ENCODE measurements around the gene S100A12.

The S100A12 gene

DNA sequence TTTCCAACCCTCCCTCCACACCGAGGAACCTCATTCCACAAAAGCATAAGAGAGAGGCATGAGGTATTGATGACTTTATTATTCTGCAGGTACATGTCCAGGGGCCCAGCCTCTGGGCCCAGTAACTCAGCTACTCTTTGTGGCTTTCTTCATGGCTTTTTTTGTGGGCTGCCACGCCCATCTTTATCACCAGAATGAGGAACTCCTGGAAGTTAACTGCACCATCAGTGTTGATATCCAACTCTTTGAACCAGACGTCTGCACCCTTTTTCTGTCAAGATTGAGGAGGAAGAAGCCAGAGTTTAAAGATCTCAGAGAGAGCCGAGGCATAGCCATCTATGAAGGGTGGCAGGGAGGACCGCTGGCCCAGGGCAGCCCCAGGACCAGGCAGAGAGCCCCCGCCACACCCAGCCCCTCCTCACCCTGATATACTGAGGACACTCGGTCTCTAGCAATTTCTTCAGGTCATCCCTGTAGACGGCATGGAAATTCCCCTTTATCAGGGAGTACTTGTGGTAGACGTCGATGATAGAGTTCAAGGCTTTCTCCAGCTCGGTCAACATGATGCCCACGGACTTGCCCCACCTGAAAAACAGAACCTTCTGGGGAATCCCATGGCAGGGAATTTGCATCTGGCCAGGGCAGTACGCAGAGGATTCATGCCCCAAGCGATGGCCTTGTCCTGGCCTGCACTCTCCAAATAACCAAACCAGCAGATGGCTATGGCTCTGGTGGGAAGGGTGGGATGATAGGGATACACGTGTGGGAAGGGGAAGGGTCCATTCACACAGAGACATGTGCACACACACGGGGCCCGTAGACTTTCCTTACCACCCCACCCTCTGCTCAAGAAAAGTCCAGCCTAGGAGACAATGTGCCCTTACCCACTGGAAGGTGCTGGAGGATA, 14.8 kb upstream of the S100A12 start:
- Mint-ChIP-seq H3K4me1 (peaks cover 10% of the 10 kb centered on the region), H3K9me3 (no peaks in the 10 kb centered on the region), H3K27ac (no peak overlapping the region), H3K4me3 (no peak overlapping the region), H3K36me3 (no peaks in the 10 kb centered on the region), H3K27me3 (peaks cover 46% of the 10 kb centered on the region)
- ATAC-seq = peak; percentile 17

DNA sequence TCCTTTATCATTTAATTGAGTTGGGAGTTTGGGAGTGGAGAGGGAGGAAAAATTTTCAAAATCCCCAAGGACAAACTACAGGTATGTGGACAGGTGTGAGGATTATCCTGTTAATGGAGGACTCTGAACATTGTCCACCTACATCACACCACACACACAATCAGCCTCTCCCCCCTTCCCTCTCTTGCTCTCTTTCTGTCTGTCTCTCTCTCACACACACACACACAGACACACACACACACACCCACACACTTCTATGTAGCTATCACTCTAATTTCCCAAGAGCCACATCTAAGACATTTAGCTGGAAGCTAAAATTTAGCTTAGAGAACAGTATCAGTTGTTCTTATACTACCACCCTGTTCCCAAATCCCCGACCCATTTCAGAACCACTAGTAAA, 14.0 kb upstream of the S100A12 start:
- H3K27me3 Mint-ChIP-seq = peaks cover 39% of the 10 kb centered on the region
- H3K4me3 Mint-ChIP-seq = no peak overlapping the region
- no peak for ATAC-seq
- no peaks in the 10 kb centered on the region for H3K9me3 Mint-ChIP-seq
- H3K4me1 Mint-ChIP-seq = peaks cover 10% of the 10 kb centered on the region
- no peak overlapping the region for H3K27ac Mint-ChIP-seq
- H3K36me3 Mint-ChIP-seq = no peaks in the 10 kb centered on the region

DNA sequence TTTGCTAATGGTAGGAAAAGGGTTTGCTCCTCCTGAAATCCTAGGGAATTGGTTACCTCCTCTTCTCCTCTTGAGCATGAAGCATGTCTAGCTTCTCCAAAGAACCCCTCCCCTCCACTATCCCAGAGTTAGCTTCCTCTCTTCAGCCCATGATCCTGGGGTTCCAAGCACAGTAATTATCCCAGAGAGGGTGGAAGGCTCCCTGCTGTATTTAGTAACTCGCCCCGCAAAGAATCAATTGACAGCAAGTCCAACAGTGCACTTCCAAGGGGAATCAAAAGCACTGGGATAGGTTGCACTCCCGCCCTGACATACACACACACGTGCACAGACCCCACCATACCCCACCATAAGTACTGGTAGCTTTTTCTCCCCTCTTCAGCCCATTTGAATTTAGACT, 12.4 kb upstream of the S100A12 start:
- no peaks in the 10 kb centered on the region for H3K36me3 Mint-ChIP-seq
- no peaks in the 10 kb centered on the region for H3K9me3 Mint-ChIP-seq
- H3K27me3 Mint-ChIP-seq = peaks cover 31% of the 10 kb centered on the region
- ATAC-seq = no peak
- peaks cover 10% of the 10 kb centered on the region for H3K4me1 Mint-ChIP-seq
- H3K27ac Mint-ChIP-seq = no peak overlapping the region
- no peak overlapping the region for H3K4me3 Mint-ChIP-seq

DNA sequence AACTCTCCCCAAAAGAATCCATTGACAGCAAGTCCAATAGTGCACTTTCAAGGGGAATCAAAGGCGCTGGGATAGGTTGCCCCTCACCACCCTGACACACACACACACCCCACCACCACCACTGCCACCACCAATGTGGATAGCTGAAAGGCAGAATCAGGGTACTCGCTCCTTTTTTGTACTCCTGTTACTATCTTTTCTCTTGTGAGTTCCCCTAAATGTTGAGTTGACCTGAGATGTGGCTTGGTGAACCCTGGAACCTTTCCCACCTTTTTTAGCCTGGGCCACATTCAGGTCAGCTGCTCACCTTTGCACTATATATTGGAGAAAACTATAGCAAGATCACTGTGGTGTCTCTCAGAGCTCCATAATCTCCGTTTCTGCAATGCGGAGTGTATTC, 11.6 kb upstream of the S100A12 start:
- no peak overlapping the region for H3K4me3 Mint-ChIP-seq
- no peak overlapping the region for H3K27ac Mint-ChIP-seq
- H3K36me3 Mint-ChIP-seq = no peaks in the 10 kb centered on the region
- peaks cover 10% of the 10 kb centered on the region for H3K4me1 Mint-ChIP-seq
- ATAC-seq = no peak
- peaks cover 37% of the 10 kb centered on the region for H3K27me3 Mint-ChIP-seq
- peaks cover 4% of the 10 kb centered on the region for H3K9me3 Mint-ChIP-seq

- H3K4me1 Mint-ChIP-seq = peaks cover 10% of the 10 kb centered on the region
- H3K27ac Mint-ChIP-seq = no peak overlapping the region
Observed at GRCh38 chr1:153386500-153386901, 11.1 kb upstream of the S100A12 start.

GRCh38 chr1:153384958-153385580, 9.6 kb upstream of the S100A12 start:
- peaks cover 8% of the 10 kb centered on the region for H3K4me1 Mint-ChIP-seq
- no peak overlapping the region for H3K27ac Mint-ChIP-seq
- H3K4me3 Mint-ChIP-seq = no peak overlapping the region
- H3K27me3 Mint-ChIP-seq = peaks cover 41% of the 10 kb centered on the region
- no peak for ATAC-seq
- no peaks in the 10 kb centered on the region for H3K36me3 Mint-ChIP-seq
- peaks cover 9% of the 10 kb centered on the region for H3K9me3 Mint-ChIP-seq

More at GRCh38 chr1:153386500-153386901, 11.1 kb upstream of the S100A12 start:
- no peak overlapping the region for H3K4me3 Mint-ChIP-seq
- H3K36me3 Mint-ChIP-seq = no peaks in the 10 kb centered on the region
- ATAC-seq = no peak
- peaks cover 41% of the 10 kb centered on the region for H3K27me3 Mint-ChIP-seq
- peaks cover 6% of the 10 kb centered on the region for H3K9me3 Mint-ChIP-seq

GRCh38 chr1:153380711-153381110, 5.3 kb upstream of the S100A12 start:
- ATAC-seq = no peak
- H3K36me3 Mint-ChIP-seq = no peaks in the 10 kb centered on the region
- peaks cover 9% of the 10 kb centered on the region for H3K9me3 Mint-ChIP-seq
- no peak overlapping the region for H3K27ac Mint-ChIP-seq
- no peaks in the 10 kb centered on the region for H3K4me1 Mint-ChIP-seq
- H3K27me3 Mint-ChIP-seq = peaks cover 62% of the 10 kb centered on the region
- no peak overlapping the region for H3K4me3 Mint-ChIP-seq

DNA sequence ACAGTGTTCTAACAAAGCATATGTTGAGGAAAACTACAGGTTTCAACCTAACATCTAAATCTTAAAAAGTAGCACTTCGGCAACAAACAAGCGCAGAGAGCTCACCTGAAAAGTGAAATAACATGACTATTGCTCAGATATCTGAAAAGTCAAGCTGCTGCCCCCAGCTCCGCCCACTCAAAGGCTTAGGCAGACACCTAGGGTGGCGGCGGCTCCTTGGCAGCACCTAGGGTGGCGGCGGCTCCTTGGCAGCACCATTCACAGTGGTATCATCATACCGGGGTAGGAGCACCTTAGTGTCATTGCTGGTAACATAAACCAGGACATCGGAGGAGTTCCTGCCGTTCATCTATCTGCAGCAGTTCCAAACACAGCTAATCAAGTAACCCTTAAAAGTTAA, 4.2 kb upstream of the S100A12 start:
- H3K4me3 Mint-ChIP-seq = no peak overlapping the region
- H3K27ac Mint-ChIP-seq = no peak overlapping the region
- H3K27me3 Mint-ChIP-seq = peaks cover 62% of the 10 kb centered on the region
- no peak for ATAC-seq
- no peaks in the 10 kb centered on the region for H3K36me3 Mint-ChIP-seq
- H3K4me1 Mint-ChIP-seq = no peaks in the 10 kb centered on the region
- H3K9me3 Mint-ChIP-seq = peaks cover 9% of the 10 kb centered on the region

- Mint-ChIP-seq H3K9me3 (no peaks in the 10 kb centered on the region), H3K36me3 (no peaks in the 10 kb centered on the region), H3K4me1 (no peaks in the 10 kb centered on the region), H3K27me3 (peaks cover 50% of the 10 kb centered on the region), H3K27ac (no peak overlapping the region), H3K4me3 (no peak overlapping the region)
- no peak for ATAC-seq
Observed at GRCh38 chr1:153374071-153374470, 1.4 kb downstream of the S100A12 start.

- peaks cover 40% of the 10 kb centered on the region for H3K27me3 Mint-ChIP-seq
- no peak for ATAC-seq
Observed at GRCh38 chr1:153372571-153372970, 2.9 kb downstream of the S100A12 start.

DNA sequence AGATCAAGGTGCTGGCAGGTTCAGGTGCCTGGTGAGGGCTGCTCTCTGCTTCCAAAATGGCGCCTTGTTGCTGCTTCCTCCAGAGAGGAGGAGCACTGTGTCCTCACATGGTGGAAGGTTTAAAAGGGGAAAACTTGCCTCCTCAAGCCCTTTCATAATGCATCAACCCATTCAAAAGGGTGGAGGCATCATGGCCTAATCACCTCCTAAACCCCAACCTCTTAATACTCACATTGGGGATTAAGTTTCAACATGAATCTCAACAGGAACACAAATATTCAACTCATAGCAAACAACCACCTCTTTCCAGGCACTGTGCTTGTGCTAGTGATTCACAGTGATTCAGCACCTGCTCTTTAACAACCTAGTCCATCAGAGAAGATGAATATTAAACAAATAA, 4.2 kb downstream of the S100A12 start:
- Mint-ChIP-seq H3K27me3 (peaks cover 33% of the 10 kb centered on the region), H3K9me3 (no peaks in the 10 kb centered on the region), H3K36me3 (no peaks in the 10 kb centered on the region), H3K27ac (no peak overlapping the region), H3K4me3 (no peak overlapping the region), H3K4me1 (no peaks in the 10 kb centered on the region)
- ATAC-seq = no peak

More at GRCh38 chr1:153372571-153372970, 2.9 kb downstream of the S100A12 start:
- Mint-ChIP-seq H3K36me3 (no peaks in the 10 kb centered on the region), H3K4me1 (no peaks in the 10 kb centered on the region), H3K9me3 (no peaks in the 10 kb centered on the region), H3K27ac (no peak overlapping the region), H3K4me3 (no peak overlapping the region)

GRCh38 chr1:153370146-153370545, 5.3 kb downstream of the S100A12 start:
- H3K36me3 Mint-ChIP-seq = no peaks in the 10 kb centered on the region
- no peak overlapping the region for H3K27ac Mint-ChIP-seq
- H3K4me1 Mint-ChIP-seq = no peaks in the 10 kb centered on the region
- H3K27me3 Mint-ChIP-seq = peaks cover 38% of the 10 kb centered on the region
- no peak overlapping the region for H3K4me3 Mint-ChIP-seq
- H3K9me3 Mint-ChIP-seq = no peaks in the 10 kb centered on the region
- no peak for ATAC-seq

- Mint-ChIP-seq H3K36me3 (no peaks in the 10 kb centered on the region), H3K4me3 (no peak overlapping the region), H3K27me3 (peaks cover 51% of the 10 kb centered on the region), H3K9me3 (no peaks in the 10 kb centered on the region), H3K27ac (no peak overlapping the region), H3K4me1 (no peaks in the 10 kb centered on the region)
- no peak for ATAC-seq
Observed at GRCh38 chr1:153368495-153368894, 6.9 kb downstream of the S100A12 start.

DNA sequence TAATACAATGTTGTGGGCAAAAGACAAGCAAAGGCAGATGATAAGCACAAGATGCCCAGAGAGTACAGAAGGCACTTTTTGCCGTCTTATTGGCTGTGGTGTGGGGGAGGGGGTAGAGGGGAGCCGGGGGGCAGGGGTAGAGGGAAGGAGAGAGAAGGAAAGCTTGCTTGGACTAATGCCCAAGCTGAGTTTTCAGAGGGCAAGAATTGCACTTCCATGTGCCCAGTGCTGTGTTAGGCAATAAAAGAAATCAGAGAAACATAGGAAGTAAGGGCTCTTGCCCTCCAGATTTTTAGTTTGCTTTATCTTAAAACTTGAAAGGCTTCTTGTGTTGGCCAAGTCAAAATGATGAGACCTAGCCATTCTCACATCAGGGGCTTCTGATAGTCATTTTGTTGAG, 8.3 kb downstream of the S100A12 start:
- no peak for ATAC-seq
- H3K27me3 Mint-ChIP-seq = peaks cover 57% of the 10 kb centered on the region
- no peaks in the 10 kb centered on the region for H3K36me3 Mint-ChIP-seq
- no peaks in the 10 kb centered on the region for H3K4me1 Mint-ChIP-seq
- H3K9me3 Mint-ChIP-seq = no peaks in the 10 kb centered on the region
- H3K4me3 Mint-ChIP-seq = no peak overlapping the region
- no peak overlapping the region for H3K27ac Mint-ChIP-seq

GRCh38 chr1:153366261-153366660, 9.2 kb downstream of the S100A12 start:
- Mint-ChIP-seq H3K9me3 (no peaks in the 10 kb centered on the region), H3K36me3 (no peaks in the 10 kb centered on the region), H3K4me3 (no peak overlapping the region), H3K4me1 (no peaks in the 10 kb centered on the region), H3K27ac (no peak overlapping the region), H3K27me3 (peaks cover 53% of the 10 kb centered on the region)
- ATAC-seq = no peak

DNA sequence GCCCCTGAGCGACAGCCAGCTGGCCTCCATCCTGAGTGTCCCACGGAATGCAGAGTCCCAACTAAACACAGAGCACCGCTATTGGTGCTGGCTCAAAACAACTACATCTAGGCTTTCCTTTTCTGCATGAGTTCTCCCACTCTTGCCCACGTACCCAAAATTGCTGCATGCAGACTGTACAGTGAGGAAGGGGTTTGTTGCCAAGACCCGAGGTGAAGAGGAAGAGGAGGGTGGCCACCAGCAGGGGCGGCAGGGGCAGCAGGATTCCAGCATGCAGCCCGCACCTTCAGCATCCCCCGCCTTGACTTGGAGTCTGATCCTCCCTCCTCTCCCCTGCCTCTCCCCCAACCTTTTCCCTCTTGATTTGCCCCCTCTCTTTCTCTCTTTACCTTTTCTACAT, 9.7 kb downstream of the S100A12 start:
- peaks cover 57% of the 10 kb centered on the region for H3K27me3 Mint-ChIP-seq
- ATAC-seq = no peak
- H3K27ac Mint-ChIP-seq = no peak overlapping the region
- H3K4me3 Mint-ChIP-seq = no peak overlapping the region
- no peaks in the 10 kb centered on the region for H3K4me1 Mint-ChIP-seq
- H3K9me3 Mint-ChIP-seq = no peaks in the 10 kb centered on the region
- H3K36me3 Mint-ChIP-seq = no peaks in the 10 kb centered on the region

Measured in stimulated activated memory B cell treated with anti-CD40 and anti-IgM and Interleukin-4, amounts not matched to agents 10 μg/mL and 1 μg/mL and 100 μg/mL, for 72 hours (primary cell).